ENCODE results near the gene G3BP2.
"Not testable (repeated sequence)": the region's sequence is repeated elsewhere in the genome, so short reads cannot be mapped to it uniquely, and the experiment has no call there.

G3BP2 gene

DNA sequence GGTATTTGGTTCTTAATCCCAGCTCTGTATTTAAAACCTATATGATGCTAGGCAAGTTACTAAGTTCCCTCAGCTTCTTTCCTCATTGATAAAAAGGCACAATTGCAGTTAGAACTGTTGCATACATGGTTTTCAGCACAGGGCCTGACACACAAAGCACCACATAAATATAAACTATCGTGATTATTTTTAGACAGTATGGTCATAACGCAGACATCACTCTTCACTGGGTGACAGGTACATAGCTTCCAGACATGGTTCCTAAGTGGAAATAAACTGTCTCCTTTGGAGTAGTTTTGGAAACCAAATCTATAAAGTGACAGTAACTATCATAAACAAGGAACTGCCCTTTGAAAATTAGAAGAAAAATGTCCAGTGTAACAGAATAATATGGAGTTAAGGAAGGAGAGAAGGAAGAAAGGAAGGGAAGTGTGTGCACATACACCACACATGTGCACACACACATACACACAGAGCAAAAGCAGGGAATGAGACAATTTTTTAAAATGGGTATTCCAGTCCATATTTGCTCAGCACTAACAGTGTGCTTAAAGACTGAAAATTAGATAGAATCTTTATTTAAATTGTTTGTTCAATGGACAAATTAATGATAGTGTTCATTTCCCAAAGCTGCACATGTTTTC lies 12.5 kb upstream of the G3BP2 start:
- DNase-seq (ENCODE audit: low read depth in 2 of 3, low spot score in 1 of 3): no peak

DNA sequence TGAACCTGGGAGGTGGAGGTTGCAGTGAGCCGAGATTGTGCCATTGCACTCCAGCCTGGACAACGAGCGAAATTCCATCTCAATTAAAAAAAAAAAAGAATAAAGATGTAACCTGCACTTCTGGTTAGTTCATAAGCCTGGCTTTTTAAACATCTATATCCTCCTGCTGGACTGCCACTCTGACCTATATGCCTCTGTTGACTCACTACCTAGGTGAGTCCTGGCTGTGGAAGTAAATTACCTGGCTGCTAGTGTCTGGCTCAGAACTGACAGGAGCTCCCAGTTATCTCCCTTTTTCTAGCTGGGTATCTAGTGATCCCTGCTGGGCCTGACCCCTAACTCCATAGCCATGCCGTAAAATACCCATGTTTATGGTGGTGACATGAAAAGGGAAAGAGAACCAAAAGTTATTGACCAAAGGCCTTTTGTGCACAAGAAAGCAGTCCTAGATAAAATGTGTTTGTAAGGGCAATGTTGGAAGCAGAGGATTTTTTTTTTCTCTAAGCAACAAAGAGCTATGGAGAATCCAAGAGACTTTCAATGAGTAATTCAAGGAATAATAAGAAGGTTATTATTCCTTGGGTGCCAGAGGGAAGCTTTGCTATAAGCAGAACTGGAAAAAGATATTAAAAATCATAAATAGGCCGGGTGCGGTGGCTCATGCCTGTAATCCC lies 10.4 kb upstream of the G3BP2 start:
- DNase-seq (ENCODE audit: low read depth in 2 of 3, low spot score in 1 of 3): no peak

DNA sequence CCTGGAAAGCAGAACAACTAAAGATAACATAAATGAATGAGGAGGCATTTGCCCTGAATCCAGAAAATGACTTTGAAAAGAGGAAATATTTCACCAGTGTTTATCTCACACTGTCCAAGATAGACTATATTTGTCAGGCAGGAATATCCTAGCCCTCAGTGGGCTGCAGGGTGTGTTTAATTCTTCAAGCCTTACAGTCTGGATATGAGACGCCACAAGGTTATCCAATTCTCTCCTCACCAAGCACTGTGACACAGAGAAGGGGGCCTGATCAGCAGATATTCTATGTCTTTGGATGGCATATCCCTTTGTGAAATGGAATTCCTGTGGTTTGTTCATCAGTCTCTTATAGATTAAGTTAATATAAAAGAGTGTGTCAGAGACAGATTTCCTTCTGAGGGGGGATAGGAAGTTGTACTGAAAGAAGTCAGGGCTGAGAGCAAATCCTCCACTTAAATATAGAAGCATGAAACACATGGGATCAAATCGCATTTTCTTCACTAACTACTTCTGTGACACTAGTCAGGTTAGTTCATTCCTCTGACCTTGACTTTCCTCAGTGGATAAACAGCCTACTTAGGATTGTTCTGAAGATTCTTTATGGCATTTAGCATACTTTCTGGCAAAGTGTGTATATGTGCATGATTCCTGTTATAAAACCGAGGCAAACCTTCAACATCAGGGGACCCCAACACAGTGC lies 6.8 kb upstream of the G3BP2 start:
- no peak for DNase-seq (ENCODE audit: low read depth in 2 of 3, low spot score in 1 of 3)

DNA sequence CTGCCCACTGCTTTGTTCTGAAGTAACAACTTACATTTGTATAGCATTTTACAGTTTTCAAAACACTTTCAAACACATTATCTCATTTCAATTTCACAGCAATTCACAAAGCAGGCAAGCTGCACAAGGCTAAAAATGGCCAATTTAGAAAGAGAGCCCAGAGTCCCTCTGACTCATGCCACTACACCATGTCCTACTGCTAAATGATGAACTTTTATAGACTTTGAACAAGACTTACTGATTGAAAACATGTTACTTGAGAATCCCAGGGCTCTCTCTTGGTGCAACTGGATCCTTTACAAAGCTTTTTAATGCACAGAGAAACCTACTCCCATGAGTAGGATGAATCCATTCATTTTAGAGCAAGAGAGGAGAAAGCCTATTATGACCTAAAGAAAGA lies 5.8 kb upstream of the G3BP2 start:
- no peak for DNase-seq (ENCODE audit: low read depth in 2 of 3, low spot score in 1 of 3)

DNA sequence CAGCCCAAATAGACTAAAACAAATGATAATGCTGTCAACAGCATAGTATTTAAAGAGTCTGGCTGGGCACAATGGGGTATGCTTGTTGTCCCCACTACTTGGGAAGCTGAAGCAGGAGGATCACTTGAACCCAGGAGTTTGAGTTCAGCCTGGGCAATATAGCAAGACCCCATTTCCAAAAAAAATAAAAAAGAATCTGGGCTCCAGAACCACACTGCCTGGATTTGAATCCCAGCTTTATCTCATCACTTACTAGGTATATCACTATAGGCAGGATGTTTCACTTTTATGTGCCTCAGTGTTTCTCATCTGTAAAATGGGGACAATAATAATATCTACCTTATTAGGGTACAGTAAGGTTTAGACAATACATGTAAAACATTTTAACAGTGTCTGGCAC lies 5.3 kb upstream of the G3BP2 start:
- DNase-seq (ENCODE audit: low read depth in 2 of 3, low spot score in 1 of 3): no peak

DNA sequence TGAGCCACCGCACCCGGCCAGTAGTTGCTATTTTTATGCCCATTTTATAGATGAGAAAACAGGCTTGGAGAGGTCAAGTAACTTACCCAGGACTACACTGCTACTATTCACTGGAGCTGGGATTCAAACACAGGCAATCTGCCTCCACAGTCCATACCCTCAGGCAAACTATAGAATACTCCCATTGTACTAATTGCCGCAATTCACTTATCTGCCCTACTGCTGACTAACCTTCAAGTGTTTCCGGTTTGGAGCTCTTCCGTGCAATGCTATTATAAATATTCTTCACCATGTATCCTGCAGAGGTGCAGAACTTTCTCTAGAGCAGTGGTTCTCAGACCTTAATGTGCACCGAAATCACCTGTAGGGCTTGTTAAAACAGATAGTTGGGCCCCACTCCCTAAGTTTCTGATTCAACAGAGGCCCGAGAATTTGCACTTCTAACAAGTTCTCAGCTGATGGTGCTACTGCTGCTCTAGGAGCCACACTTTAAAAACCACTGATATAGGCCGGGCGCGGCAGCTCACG lies 1.9 kb upstream of the G3BP2 start:
- no peak for DNase-seq (ENCODE audit: low read depth in 2 of 3, low spot score in 1 of 3)

DNA sequence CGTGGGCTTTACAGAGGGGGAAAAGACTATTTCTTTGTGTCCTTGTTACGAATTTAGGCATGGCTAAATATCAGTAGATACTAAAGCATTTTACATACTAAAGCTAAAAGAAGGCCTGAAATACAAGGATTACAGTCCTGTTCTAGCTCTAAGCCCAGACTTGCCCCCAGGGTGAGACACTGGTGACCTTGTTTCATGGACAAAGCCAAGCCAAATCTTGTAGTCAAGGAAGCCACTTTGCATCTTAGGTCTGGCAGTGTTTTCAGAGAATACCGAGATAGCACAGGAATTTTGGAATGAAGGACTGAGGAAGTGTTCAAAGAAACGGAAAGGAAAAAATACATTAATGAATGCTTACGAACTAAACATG lies 733 bp upstream of the G3BP2 start:
- no peak for DNase-seq (ENCODE audit: low read depth in 2 of 3, low spot score in 1 of 3)

DNA sequence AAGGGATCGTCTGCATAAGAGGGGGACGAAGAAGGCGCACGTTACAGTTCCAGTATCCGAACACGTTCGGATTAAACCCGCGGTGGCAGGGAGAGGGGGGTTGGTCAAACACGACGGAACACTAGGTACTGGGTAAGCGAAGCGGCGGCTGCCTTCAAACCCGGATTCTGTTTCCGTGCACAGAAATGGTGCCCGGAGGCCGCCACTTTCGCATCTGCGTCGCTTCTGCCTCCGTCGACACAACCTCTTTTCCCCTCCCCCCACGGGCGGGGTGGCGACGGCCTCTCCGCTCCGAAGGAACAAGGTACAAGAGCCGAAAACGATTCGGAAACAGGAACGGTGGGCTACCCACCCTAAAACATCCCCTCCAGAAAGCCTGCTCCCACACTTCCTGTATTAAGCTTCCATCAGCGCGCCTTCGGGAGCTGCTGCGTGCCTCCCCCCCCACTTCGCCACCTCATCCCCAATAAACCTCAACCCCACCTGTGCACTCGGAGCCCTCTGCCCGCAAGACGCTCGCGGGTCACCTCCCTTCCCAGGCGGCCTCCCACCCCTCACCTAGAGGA lies 667 bp downstream of the G3BP2 start:
- peak; percentile 67 to 76 (median 76) for DNase-seq (ENCODE audit: low read depth in 2 of 3, low spot score in 1 of 3)

DNA sequence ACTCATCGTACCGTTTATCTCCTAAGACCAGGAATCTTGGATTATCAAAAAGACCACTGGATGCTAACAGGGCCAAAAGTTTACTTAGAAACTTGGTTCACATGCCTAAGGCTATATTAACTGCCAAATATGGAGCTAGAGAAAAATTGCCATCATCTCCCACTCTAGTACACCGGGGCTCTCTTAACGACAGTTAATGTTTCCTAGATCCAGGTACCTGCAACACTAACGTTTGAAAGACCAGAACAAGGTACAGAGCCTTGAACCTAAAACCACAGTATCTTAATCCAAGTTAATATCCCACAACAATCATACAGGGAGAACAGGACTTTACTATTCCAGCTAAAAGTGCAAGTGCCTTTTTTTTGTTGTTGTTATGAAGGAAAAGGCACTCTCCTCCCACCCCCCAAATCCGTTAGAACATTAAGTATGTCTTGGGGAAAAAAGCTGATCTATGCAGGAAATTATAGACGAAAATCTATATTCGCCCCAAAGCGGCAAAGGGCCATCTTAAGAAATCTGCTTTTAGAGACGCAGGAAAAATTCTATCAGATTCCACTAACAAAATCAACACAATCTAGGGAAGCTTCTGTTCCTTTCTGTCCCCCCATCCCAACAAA lies 1.3 kb downstream of the G3BP2 start:
- DNase-seq (ENCODE audit: low read depth in 2 of 3, low spot score in 1 of 3): no peak

DNA sequence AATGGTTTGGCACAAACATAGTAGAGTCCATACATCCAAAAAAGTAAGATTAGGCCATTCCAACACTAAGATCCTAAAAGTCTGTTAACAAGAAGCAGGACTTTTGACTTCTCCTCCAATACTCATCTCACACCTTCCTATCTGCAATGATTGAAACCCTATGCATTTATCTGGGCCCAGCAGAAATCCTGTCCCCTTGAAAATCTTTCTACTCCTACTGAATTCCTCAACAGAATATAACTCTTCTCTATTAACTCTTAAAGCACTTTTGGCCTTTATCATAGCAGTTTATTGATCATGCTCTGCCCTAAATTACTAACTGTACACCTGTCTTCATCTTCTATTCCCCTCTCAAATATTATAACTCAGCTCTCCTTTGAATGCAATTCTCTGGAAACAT lies 4.6 kb downstream of the G3BP2 start:
- DNase-seq (ENCODE audit: low read depth in 2 of 3, low spot score in 1 of 3): no peak

DNA sequence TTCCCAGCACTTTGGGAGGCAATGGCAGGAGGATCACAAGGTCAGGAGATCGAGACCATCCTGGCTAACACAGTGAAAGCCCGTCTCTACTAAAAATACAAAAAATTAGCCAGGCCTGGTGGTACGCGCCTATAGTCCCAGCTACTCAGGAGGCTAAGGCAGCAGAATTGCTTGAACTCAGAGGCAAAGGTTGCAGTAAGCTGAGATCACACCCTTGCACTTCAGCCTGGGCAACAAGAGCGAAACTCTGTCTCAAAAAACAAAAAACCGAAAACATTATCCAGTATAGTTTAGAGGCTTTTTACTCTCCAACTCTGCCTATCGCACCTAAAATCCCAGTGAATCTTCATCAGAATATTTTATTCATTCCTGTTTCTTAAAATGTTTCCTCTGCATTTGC lies 5.6 kb downstream of the G3BP2 start:
- DNase-seq (ENCODE audit: low read depth in 2 of 3, low spot score in 1 of 3): not testable (repeated sequence)

DNA sequence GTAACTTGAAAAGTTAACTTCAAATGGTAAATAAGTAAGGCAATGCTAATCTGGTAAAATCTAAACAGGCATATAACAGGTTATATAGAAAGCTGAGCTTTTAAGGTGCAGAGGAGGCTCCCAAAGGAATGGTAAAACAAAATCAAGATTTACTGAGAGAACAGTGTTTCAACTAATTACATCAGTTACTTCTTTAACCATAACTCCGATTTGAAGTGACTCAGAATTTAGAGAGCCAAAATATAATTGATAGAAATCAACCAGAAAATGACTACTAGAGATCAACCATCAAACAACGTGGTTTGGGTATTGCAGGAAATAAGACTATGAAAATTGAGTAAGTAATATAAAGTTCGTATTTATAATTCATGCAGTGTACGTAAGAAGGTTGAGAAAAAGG lies 6.9 kb downstream of the G3BP2 start:
- DNase-seq (ENCODE audit: low read depth in 2 of 3, low spot score in 1 of 3): no peak

DNA sequence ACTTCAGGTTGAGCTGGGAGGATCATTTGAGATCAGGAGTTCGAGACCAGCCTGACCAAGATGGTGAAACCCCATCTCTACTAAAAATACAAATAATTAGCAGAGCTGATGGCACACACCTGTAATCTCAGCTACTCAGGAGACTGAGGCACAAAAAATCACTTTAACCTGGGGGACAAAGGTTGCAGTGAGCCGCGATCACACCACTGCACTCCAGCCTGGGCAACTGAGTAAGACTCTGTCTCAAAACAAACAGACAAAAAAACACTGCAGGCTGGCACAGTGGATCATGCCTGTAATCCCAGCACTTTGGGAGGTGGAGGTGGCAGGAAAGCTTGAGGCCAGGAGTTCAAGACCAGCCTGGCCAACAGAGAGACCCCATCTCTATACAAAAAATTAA lies 8.6 kb downstream of the G3BP2 start:
- DNase-seq (ENCODE audit: low read depth in 2 of 3, low spot score in 1 of 3): not testable (repeated sequence)

DNA sequence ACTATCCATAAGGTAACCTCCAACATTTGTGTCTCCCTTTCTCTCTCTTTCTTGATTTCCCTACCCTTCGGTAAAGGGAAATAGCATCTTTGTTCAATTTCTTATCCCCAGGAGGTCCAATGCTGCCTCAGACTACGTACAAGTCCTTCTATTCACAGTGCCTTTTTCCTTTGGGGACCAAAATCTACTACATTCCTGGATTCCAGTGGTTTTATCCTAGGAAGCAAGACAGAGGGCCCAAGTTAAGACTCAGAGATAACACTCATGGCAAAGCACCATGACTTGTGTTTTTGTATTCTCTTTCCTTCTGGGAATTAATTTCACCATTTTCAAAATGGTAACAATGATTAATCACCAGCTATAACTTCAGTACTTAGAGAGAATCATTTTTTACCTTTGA lies 10.6 kb downstream of the G3BP2 start:
- DNase-seq (ENCODE audit: low read depth in 2 of 3, low spot score in 1 of 3): no peak

DNA sequence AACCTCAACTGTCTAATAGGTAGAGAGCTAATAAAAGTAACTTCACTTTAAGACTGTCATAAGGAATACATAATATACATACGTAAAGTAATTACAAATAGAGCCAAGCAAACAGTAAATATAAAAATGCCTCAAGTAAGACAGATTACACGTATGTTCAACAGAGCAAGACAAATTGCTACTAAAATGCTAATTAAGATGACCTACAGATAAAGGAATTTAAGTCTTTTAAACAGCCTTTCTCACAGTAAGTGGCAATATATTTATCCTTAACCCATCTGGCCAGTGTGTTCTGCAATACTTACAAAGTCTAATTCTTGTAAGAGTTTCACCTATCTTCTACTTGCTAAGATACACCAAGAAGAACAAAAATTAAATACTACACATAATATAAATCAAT lies 12.7 kb downstream of the G3BP2 start:
- DNase-seq (ENCODE audit: low read depth in 2 of 3, low spot score in 1 of 3): no peak

DNA sequence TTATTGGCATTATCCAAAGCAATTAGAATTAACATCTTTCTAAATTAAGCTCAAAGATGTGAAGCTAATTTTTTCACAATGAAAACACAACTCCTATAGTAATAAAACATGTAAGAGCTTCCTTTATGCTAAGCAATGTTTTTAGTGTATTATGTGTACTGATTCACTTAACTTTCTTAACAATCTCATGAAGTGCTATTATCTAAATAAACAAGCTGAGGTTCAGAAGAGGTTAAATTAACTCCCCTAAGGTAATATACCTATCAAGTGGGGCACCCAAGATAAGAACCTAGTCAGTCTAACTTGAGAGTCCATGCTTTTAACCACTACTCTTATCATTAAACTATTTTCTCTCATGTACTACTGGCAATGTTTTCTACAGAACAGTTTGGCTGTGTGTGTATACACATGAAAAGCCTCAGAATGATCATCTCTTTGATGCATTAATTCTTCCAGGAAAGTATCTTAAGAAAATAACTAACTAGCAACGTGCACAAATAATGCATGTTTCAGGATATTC lies 13.6 kb downstream of the G3BP2 start:
- no peak for DNase-seq (ENCODE audit: low read depth in 2 of 3, low spot score in 1 of 3)

DNA sequence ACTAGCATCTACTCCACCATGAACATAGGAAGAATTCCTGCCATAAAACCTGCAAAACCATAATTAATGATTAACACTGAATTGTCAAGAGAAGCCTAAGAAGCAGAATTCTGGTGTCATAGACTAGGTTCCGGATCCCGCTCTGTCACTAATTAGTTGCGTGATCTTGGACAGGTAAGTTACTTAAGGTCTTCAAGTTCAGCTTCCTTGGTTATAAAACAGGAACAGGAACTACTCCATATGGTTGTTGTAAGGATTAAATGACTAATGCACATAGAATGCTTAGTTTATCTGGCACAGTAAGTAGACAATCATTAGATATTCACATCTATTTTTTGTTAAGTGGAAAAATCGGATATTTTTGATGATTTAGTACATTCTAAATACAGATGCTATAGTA lies 14.3 kb downstream of the G3BP2 start:
- no peak for DNase-seq (ENCODE audit: low read depth in 2 of 3, low spot score in 1 of 3)

DNA sequence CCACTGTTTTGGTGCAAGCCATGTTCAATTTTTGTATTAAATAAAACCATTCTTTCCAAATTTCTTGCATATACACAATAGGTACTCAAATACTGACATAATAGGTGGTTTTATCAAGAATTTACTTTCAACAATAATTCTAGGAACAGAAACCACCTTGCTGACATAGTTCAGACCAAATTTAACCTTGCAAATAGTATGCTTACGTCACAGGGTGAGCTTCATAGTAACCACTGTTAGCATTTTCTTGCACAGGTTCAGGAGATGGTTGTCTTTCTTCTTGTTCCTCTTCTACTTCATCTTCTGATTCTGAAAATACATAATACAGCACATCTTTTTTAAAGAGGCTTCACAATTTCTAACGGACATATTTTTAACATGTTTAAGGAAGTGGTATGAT lies 17.6 kb downstream of the G3BP2 start:
- DNase-seq (ENCODE audit: low read depth in 2 of 3, low spot score in 1 of 3): no peak

DNA sequence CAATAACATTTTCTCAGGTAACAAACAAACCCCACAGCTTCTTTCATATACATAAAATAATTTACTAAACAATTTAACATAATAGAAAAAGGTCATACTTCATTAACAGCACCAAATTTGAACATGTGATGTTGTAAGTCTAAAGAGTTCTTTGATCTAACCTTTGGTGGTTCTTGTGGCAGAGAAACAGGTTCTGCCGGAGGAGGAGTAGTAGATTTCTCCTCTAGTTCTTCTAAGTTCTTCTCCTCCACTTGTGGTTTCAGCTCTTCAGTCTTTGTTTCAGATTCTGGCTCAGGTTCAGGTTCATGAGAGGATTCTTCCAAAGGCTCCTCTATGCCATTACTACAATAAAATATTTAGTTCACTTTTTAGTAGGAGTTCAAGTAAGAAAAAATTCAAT lies 18.3 kb downstream of the G3BP2 start:
- no peak for DNase-seq (ENCODE audit: low read depth in 2 of 3, low spot score in 1 of 3)

DNA sequence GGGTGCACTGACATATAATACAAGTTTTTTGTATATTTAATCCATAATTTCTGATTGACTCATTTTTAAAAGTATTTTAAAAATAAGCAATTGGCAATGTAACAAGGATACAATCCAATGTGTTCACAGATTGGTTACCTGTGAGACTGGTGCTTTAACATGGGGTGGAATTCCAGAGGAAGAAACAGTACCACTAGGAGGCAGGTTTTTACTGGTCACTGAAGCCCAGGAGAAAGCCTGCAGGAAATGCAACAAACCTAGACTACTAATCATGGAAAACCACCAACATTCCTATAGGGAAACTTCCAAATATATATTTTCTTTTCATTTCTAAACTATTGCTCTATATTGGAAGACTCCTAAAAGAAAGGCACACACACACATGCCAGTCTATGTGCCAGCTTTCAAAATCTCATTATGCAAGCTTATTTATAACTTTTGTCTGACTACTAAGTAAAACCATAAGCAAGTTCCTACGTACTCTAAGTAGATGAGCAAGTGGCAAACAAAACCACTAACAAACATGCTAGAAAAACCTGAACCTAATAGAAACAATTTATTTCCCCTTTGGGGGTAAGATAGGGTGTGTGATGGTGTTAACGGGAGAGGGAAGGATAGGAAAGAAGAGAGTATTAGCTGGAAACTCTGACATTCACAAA lies 19.2 kb downstream of the G3BP2 start:
- DNase-seq (ENCODE audit: low read depth in 2 of 3, low spot score in 1 of 3): no peak

DNA sequence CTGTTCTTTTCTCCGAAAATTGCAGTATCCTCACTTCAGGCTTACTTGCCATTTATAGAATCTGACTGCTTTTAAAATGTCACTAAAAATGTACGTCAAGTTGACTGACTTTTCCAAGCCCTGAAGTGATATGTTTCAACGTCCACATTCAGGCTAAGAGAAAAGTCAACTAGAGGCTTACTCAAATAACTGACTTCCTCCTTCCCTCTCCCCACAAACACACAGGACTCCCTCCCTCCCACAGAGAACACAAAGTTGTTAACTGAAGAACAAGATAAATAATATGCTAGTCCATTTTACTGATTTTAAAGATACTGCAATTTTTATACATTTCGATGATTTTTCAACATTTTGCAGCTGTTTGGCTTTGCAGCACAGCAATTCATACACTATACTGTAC lies 29.1 kb downstream of the G3BP2 start:
- no peak for DNase-seq (ENCODE audit: low read depth in 2 of 3, low spot score in 1 of 3)
